Stimulated activated CD8-positive, alpha-beta memory T cell treated with anti-CD3 and anti-CD28 coated beads, Interleukin-15, amount 100 ng/mL, for 48 hours (primary cell): ENCODE data around the gene HELT.
"Not testable (repeated sequence)": the region's sequence is repeated elsewhere in the genome, so short reads cannot be mapped to it uniquely, and the experiment has no call there.

Experiments
- DNase-seq, 2 donors: peaks; one replicate each; pipeline ENCODE4 v3.0.0-alpha.2; 2020; ENCODE audit warnings: low read depth in 2 of 2

The HELT gene, protein sequence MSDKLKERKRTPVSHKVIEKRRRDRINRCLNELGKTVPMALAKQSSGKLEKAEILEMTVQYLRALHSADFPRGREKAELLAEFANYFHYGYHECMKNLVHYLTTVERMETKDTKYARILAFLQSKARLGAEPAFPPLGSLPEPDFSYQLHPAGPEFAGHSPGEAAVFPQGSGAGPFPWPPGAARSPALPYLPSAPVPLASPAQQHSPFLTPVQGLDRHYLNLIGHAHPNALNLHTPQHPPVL

DNA sequence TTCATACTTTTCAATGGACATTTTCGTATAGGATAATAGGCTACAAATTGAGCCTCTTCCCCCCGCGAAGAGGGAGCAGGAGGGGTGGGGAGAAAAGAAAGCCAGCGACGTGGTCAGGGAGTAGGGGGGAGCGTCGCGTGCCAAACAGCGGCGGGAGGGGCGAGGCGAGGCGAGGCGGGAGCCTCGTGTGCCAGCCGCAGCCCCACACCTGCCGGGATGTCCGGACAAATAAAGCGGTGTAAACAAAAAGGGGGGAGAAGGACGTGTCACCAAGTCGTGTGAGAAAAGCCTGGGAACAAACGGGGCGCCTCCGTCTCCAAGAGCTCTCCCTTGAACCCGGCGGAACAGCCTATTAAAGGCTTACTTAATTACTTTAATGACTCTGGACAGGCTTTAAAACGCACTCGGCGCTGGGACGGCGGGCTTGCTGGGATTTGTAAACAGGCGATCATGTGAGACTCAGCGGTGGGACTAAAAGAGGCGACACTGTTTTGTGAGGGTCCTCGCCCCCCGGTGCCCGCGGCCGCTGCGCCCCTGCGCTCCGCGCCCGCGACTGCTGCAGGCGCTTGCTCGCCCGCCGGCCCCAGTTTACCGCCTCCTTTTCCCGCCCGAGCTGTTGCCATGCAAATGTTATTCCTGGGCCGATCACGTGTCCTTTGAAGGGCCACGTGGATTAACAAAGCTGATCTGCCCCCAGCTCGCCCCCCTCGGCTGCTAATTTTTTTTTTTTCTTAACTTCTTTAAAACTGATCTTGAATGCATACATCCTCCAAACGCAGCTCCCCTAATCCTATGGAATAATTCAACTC lies at the start of gene HELT:
HELT (plus strand) TSS at position 527 of the 809 bp plus-strand sequence. CDS start 439 bp downstream, outside the sequence.
- no peak for DNase-seq

DNA sequence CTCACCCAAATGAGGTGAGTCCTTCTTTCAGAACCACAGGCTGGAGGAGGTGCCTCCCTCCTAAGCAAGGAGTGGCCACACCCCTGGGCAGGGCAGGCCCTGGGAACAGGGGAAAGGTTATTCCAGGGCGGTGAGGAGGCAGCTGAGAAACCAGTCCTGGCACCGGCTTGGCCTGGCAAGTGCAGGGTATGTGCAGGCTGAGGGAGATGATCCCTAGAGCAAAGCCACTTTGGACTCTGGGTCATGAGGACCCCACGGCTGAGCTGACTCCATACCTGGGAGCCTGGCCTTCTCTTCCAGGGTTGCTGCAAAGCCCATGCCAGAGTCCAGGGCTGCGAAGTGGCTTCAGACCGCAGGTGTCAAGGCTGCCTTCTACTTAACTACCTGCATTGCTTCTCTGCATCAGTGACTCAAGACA lies 49.5 kb upstream of the HELT start:
- no peak for DNase-seq

DNA sequence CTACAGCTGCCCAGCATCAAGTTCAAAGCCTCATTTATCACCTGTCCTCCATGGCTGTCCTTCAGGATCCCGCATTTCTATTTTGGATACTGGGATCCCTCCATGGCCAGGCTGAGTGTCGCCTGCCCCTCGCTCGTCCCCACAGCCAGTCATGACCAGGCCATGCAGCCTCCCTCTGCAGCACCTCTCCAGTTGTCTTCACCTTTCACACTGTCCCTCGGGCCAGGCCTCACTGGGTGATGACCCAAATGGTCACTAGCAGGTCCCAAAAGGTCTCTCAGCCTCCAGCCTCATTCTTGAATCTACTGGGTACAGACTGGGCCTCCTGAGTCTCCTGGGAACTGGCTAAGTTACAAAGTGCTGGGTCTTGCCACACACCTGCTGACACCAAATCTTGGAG lies 48.7 kb upstream of the HELT start:
- no peak for DNase-seq

DNA sequence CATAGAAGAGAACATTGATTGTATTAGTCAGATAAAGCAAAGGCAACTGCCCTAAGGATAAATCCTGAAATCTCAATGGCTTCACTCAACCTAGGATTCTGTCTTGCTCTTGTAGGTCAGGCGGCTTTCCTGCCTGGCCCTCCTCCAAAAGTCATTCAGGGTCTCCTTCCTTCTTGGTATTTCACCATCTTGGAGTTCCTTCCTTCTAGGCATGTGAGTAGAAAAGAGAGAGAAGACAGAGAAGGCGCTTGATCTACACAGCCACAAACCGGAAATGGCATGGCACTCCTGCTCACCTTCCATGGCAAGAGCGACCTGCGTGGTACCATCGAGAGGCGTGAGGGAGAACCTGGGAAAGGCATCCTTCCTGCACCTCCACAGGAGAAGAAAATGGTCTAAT lies 45.3 kb upstream of the HELT start:
- no peak for DNase-seq

DNA sequence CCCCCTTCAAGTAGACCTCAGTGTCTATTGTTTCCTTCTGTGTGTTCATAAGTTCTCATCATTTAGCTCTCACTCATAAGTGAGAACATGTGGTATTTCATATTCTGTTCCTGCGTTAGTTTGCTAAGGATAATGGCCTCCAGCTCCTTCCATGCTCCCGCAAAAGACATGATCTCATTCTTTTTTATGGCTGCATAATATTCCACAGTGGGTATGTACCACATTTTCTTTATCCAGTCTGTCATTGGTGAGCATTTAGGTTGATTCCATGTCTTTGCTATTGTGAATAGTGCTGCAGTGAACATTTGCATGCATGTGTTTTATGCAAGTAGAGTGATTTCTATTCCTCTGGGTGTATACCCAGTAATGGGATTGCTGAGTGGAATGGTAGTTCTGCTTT lies 41.9 kb upstream of the HELT start:
- not testable (repeated sequence) for DNase-seq

DNA sequence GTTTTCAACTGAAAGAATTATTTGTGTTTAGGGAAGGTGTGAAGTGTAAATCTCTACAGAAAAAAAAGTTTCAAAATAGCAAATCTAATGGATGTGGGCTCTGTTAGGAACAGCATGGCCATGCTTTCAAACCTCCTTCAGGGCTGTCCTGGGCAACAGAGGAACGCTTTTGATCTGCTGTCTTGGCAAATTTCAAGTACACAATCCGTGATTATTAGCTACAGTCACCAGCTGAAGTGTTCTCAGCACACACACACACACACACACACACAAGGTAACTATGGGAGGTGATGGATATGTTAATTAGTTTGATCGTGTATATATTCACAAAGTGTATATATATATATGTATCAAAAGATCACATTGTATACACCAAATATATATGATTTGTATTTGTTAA lies 40.5 kb upstream of the HELT start:
- no peak for DNase-seq

DNA sequence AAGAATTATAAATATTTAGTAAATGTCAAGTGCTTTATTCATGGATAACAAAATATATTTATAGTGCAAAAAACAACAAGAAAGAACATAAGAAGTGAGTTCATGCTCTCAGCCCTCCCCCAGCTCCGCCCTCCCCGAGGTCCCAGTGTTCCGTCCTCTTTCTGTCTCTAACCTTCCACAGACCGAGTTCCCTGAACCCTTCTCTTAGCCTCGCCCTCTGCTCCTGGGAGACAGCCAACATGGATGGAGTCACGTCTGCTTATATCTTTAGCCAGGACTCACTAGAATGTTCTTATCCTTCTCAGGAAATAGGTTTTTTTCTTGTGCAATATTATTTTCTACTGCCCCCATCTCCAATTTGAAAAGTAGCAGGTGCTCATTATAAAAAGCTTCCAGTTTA lies 40.1 kb upstream of the HELT start:
- DNase-seq: no peak

DNA sequence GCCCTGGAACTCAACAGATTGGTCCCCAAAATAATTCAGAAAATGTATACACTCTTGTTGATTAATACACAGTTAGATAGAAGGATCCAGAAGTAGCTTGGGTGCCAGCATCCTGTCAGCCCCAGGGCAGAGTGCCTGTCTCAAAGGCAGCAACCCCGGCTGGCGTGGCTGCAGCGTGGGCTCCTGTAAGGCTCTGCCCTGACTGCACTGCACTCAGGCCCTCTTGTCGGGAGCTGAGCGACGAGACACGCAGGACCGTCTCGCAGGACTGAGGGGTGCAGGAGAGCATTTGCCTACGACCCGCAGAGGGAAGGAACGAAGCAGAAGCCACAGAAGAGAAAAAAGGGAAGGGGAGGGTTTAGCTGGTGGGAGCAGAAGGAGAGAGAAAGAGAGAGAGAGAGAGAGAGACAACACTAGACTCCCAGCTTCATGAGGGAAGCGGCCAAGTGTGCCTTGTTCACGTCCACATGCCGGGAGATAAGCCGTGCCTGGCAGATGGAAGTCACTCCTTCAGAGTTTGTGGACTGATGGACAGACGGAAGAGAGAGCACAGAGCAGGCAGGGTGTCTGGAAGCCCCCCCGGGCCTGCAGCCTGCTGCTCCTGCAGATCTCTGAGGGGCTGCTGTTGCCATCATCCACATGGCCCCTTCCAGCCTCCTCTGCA lies 38.7 kb upstream of the HELT start:
- no peak for DNase-seq

DNA sequence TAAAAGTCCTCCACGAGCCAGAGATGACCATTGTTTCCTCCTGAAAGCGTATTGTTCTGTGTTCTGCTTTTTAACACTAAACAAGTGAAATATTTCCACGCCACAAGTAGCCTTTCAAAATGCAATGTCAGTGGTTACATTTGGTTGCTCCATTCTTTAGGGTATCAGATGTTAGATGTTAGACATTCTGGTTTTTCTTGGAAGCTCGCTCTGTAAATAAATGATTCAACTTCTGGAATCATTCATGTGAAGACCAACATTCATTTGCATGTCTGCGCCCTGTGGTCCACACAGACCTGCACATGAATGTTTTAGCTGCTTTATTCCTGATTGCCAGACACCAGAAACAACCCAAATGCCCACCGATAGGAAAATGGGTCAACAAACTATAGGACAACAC lies 38.0 kb upstream of the HELT start:
- no peak for DNase-seq

DNA sequence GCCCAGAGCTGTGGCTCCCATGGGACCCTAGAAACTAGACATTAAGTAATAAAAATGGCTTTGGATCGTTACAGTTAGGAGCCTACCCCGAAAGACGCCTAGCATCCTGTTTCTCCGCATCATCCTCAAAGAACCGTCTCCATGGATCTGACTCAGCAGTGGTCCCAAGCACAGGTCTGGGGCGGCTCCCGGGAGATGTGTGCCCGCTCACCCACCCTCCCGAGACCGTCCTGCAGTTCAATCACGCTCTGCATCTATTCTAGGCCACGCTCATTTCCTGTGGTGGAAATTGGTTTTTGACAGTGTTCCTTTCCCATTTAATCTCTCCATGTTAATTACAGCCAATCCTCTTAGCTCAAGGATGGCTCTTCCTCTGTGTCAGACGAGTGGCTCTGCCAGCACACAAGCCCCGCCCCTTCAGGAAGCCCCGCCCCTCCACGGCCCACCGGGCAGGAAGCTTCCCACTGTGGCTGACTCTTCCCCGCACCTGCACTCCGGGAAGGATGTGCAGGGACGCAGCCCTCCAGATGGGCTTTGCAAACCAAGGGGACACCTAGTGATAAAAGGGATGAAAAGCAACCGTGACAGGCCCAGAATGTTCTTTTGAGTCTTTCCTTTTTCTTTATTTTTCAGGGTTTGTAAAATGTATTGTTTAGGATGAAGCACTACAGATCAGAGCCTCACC lies 34.5 kb upstream of the HELT start:
- peak; percentile 43 to 53 for DNase-seq

DNA sequence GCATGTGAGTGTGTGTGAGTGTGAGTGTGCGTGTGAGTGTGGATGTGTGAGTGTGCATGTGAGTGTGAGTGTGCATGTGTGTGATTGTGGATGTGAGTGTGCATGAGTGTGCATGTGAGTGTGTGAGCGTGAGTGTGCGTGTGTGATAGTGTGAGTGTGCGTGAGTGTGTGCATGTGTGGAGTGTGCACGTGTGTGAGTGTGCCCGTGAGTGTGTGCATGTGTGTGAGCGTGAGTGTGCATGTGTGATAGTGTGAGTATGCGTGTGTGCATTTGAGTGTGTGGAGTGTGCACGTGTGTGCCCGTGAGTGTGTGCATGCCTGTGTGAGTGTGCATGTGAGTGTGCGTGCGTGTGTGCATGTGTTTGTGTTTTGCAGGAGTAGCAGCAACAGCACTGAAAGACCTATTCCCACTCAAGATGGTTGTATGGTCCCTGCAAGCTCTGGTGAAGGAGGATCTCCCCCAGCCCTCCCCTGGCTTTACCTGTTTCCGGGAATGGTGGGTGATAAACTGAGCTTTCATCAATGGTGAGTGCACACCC lies 30.7 kb upstream of the HELT start:
- no peak for DNase-seq

DNA sequence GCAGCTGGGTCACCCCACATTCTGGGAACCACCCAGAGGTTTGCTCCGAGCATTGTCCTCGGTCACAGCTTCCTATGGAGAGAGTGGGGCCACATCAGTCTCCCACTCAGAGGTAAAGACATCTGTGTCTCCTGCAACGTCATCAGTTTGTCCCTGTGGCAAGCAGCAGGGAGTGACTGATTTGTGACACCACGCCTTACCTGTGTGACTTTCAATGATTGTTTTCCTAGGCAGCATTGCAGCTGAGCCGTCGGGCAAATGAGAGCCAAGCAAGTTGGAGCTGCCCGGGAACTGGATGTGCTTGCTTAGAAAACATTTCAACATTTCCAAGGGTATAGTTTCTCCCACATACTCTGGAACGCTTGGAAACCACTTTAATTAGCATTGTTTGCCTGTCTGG lies 29.7 kb upstream of the HELT start:
- no peak for DNase-seq

DNA sequence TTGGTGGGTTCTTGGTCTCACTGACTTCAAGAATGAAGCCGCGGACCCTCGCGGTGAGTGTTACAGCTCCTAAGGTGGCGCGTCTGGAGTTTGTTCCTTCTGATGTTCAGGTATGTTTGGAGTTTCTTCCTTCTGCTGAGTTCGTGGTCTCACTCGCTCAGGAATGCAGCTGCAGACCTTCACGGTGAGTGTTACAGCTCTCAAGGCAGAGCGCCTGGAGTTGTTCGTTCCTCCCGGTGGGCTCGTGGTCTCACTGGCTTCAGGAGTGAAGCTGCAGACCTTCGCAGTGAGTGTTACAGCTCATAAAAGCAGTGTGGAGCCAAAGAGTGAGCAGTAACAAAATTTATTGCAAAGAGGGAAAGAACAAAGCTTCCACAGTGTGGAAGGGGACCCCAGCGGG lies 29.0 kb upstream of the HELT start:
- not testable (repeated sequence) for DNase-seq

DNA sequence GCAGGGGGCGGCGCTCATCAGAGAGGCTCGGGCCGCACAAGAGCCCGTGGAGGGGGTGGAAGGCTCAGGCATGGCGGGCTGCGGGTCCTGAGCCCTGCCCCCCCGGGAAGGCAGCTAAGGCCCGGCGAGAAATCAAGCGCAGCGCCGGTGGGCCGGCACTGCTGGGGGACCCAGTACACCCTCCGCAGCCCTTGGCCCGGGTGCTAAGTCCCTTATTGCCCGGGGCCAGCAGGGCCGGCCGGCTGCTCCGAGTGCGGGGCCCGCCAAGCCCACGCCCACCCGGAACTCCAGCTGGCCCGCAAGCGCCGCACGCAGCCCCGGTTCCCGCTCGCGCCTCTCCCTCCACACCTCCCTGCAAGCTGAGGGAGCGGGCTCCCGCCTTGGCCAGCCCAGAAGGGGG lies 28.2 kb upstream of the HELT start:
- DNase-seq: not testable (repeated sequence)

DNA sequence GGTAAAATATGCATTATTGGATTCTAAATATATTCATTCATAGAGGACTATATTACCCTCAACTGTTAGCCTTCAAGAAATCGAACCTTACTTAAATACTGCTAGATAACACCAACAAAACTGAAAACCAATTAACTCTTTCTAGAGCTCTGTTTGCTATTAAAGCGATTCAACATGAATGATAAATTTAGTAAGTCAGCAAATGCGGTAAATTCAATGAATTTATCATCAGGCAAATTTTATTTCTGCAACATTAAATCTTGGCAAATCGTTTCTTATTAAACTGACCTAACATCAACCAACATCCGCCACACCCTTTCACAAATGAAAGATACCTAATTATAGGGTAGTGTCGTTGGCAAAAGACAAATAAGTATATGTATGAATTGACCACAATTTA lies 26.4 kb upstream of the HELT start:
- DNase-seq: no peak

DNA sequence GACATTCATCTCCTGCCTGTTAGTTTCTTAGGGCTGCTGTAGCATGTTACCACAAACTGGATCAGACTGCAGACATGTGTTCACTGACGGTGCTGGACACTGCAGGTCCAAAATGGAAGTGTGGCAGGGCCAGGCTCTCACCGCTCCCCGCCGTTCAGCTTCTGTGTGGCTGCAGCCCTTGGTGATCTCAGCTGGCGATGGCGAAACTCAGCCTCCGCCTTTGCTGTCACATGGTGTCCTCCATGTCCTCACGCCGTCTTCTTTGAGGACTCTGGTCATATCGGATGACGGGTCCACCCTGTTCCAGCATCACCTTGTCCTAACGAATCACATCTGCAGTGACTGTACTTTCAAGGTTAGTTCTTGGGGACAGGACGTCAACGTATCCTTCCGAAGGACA lies 25.9 kb upstream of the HELT start:
- DNase-seq: no peak

DNA sequence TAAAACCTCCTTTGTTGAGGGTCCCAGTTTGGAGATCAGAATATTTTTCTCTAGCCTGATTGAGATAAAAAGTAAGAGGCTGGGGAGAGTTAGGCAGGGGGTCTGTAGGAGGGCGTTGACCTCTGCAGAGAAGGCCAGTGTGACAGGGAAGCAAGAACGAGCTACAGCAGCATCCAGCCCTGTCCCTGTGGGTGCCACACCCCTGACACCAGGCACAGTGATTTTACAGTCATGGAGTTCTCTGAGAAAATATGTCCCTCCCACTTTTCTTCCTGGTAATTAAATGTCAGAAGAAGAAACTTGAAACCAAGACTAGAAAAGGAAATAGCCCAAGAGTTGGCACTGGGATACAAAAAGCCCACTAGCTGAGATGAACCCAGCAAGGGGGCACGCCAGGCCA lies 25.0 kb upstream of the HELT start:
- DNase-seq: no peak

DNA sequence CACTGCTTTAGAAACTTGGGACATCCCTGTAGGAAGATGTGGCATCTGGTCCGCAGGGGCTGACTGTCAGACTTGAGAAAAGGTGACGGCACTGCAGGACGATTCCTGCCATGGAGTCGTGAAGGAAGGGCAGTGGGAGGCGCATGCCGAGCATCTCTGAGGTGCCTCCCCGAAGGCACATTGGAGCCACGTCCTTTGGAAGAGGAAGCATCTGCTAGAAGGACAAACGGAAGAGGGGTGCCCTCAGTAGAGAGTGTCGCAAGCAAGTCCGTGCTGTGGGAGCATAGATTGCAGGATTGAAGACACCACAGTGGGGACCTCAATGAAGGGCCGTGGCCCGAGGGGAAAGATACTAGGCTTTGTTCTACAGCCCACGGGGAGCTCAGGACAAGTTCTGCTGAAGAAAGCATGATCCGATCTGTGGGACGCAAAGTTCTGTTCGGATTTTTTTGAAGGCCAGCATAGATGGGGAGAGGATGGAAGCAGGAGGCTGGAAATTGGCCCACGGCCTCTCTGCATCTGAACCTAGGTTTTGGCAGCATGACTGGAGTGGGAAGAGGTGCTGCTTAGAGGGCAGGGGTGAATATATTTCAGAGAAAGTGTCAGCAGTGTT lies 24.2 kb upstream of the HELT start:
- DNase-seq: no peak

DNA sequence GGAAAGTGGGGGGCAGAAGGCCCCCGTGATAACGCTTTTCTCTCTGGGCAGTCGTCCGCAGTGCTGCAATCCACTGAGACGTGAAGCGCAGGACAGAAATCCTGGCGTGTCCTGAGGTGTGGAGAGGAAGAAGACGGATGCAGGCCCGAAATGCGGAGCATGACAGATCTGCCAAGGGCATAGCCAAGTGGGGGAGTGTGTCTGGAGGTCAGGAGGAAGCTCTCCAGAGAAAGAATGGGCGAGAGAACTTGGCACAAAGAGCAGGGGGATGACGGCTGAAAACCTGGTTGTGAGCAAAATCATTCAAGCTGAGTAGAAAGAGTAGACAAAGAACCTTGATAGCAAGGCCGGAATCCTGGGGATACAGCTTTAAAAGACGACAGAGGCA lies 23.7 kb upstream of the HELT start:
- DNase-seq: no peak

DNA sequence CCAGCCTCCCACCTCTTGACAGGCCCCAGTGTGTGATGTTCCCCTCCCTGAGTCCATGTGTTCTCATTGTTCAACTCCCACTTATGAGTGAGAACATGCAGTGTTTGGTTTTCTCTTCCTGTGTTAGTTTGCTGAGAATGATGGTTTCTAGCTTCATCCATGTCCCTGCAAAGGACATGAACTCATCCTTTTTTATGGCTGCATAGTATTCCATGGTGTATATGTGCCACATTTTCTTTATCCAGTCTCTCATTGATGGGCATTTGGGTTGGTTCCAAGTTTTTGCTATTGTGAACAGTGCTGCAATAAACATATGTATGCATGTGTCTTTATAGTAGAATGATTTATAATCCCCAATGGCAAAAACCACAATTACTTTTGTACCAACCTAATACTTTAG lies 20.6 kb upstream of the HELT start:
- not testable (repeated sequence) for DNase-seq

DNA sequence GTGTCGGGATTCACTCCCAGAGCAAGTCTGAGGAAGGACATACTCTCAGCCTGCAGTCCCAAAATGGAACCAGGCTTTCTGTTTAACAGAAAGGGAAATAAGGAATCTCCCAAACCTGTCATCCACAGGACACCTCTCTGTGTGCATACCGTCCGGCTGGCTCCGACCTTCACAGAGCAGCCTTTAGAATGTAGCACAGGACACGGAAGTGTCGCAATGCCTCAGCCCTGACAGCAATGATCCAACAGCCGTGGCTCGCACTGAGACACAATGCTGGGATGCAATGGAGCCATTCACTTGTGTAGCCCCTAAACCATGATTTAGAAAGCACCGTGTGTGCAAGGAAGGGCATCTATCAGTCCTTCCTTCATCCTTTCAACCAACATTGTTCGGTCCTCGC lies 15.5 kb upstream of the HELT start:
- no peak for DNase-seq
